Gastrocnemius medialis (tissue), 4 donors: Measurements from ENCODE around the gene NPAS3.

Experiments used
- POLR2A ChIP-seq, 2 donors: fragments of 450-650 bp; IDR thresholded peaks; one replicate each; pipeline ENCODE4 v1.6.1; 2017; ENCODE audit warnings: antibody characterized with exemption in 2 of 2, mild to moderate bottlenecking in 2 of 2, moderate library complexity in 2 of 2
- TF ChIP-seq, protein P1 (sequence below), 5 experiments: fragments of 450-650 bp in 3 of 5; fragments of 200-600 bp in 2 of 5; sonication (generic) in 2 of 5; IDR thresholded peaks in 4 of 5; conservative IDR thresholded peaks in 1 of 5; 1 replicate in 4 of 5; 2 replicates in 1 of 5; pipeline ENCODE4 v1.5.1; 2016 to 2019; ENCODE audit warnings: antibody characterized with exemption in 5 of 5, mild to moderate bottlenecking in 3 of 5, moderate library complexity in 3 of 5

GRCh38 chr14:33254342-33254741 is 315.7 kb downstream of the NPAS3 start:
- TF ChIP-seq, protein P1, sequence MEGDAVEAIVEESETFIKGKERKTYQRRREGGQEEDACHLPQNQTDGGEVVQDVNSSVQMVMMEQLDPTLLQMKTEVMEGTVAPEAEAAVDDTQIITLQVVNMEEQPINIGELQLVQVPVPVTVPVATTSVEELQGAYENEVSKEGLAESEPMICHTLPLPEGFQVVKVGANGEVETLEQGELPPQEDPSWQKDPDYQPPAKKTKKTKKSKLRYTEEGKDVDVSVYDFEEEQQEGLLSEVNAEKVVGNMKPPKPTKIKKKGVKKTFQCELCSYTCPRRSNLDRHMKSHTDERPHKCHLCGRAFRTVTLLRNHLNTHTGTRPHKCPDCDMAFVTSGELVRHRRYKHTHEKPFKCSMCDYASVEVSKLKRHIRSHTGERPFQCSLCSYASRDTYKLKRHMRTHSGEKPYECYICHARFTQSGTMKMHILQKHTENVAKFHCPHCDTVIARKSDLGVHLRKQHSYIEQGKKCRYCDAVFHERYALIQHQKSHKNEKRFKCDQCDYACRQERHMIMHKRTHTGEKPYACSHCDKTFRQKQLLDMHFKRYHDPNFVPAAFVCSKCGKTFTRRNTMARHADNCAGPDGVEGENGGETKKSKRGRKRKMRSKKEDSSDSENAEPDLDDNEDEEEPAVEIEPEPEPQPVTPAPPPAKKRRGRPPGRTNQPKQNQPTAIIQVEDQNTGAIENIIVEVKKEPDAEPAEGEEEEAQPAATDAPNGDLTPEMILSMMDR (IDR thresholded peaks at IDR 0.05 in 4 of 5, conservative IDR thresholded peaks at IDR 0.05 in 1 of 5) = no peak
- TF ChIP-seq POLR2A (IDR thresholded peaks at IDR 0.05) = no peak
